HepG2 (cell line): ENCODE measurements around the gene SLC12A5. TPM values are rescaled to one million over a fixed set of nuclear protein-coding genes. Genes with fewer than 3 reads are reported as not detected.

Experiments
- ARHGAP35 ChIP-seq: sonication (generic); formaldehyde crosslinking; IDR thresholded peaks from 2 replicates; pipeline ENCODE4 v1.9.0; 2022; ENCODE audit warnings: mild to moderate bottlenecking, inconsistent platforms, moderate library complexity, missing genetic modification reagents, borderline replicate concordance
- BATF2 ChIP-seq: sonication (generic); formaldehyde crosslinking; IDR thresholded peaks from 2 replicates; pipeline ENCODE4 v1.8.0; 2022; ENCODE audit warnings: mild to moderate bottlenecking, missing genetic modification reagents, moderate library complexity
- GZF1 ChIP-seq: sonication (generic); formaldehyde crosslinking; IDR thresholded peaks from 2 replicates; pipeline ENCODE4 v1.5.1; 2020; ENCODE audit warnings: mild to moderate bottlenecking, missing genetic modification reagents
- NCOA1 ChIP-seq: sonication (generic); formaldehyde crosslinking; IDR thresholded peaks from 2 replicates; pipeline ENCODE4 v1.9.0; 2021; ENCODE audit warnings: missing genetic modification reagents
- NFYB ChIP-seq: sonication (generic); formaldehyde crosslinking; IDR thresholded peaks from 2 replicates; pipeline ENCODE4 v1.4.0; 2020; ENCODE audit warnings: missing genetic modification reagents
- PTBP1 ChIP-seq: fragments of 200-400 bp; formaldehyde crosslinking; IDR thresholded peaks from 2 replicates; pipeline ENCODE4 v1.6.1; 2018; ENCODE audit warnings: low read length, low read depth; ENCODE audit not compliant: poor library complexity, severe bottlenecking
- ZFAT ChIP-seq: sonication (generic); formaldehyde crosslinking; conservative IDR thresholded peaks from 2 replicates; pipeline ENCODE4 v1.8.1; 2023; ENCODE audit warnings: missing genetic modification reagents, inconsistent platforms
- ZFY ChIP-seq: sonication (generic); formaldehyde crosslinking; IDR thresholded peaks from 2 replicates; pipeline ENCODE4 v1.4.0; 2020; ENCODE audit warnings: missing genetic modification reagents
- ZNF260 ChIP-seq: sonication (generic); formaldehyde crosslinking; IDR thresholded peaks from 2 replicates; pipeline ENCODE4 v1.4.0; 2020; ENCODE audit warnings: missing genetic modification reagents, low read depth, mild to moderate bottlenecking, borderline replicate concordance
- ZNF280B ChIP-seq: sonication (generic); formaldehyde crosslinking; IDR thresholded peaks from 2 replicates; pipeline ENCODE4 v1.5.0; 2020; ENCODE audit warnings: missing genetic modification reagents, mild to moderate bottlenecking, borderline replicate concordance
- ZNF296 ChIP-seq: sonication (generic); formaldehyde crosslinking; conservative IDR thresholded peaks from 2 replicates; pipeline ENCODE4 v1.5.0; 2020; ENCODE audit warnings: mild to moderate bottlenecking, missing genetic modification reagents
- ZNF34 ChIP-seq: sonication (generic); formaldehyde crosslinking; IDR thresholded peaks from 2 replicates; pipeline ENCODE4 v1.4.0; 2020; ENCODE audit warnings: mild to moderate bottlenecking, missing genetic modification reagents, borderline replicate concordance
- ZNF569 ChIP-seq: sonication (generic); formaldehyde crosslinking; IDR thresholded peaks from 2 replicates; pipeline ENCODE4 v1.5.0; 2020; ENCODE audit warnings: mild to moderate bottlenecking, missing genetic modification reagents, moderate library complexity, borderline replicate concordance
- ZNF687 ChIP-seq: sonication (generic); formaldehyde crosslinking; IDR thresholded peaks from 2 replicates; pipeline ENCODE4 v1.5.1; 2020; ENCODE audit warnings: mild to moderate bottlenecking, missing genetic modification reagents, moderate library complexity
- polyA plus RNA-seq, 8 experiments: library from polyadenylated mRNA; depleted of rRNA in 3 of 8; stranded (reverse) in 7 of 8; unstranded in 1 of 8; fragments of >200 nt; fragmentation: Illumina TruSeq in 4 of 8; extraction: Trizol in 4 of 8; gene quantifications; 2 replicates each; pipeline versions ENCODE4 v1.2.1 to v1.2.3, GENCODE V29; 2011 to 2016; ENCODE audit warnings: low read depth in 4 of 8, missing spikeins in 1 of 8, mixed read lengths in 1 of 8; ENCODE audit not compliant: insufficient read depth in 1 of 8
- total RNA-seq, 5 experiments: library from RNA; depleted of rRNA; stranded (reverse); fragments of >200 nt; fragmentation: Illumina TruSeq; extraction: Trizol; gene quantifications; 2 replicates each; pipeline ENCODE4 v1.2.3, GENCODE V29; 2016; ENCODE audit warnings: low read depth in 1 of 5
- TF ChIP-seq, protein P1 (sequence below): sonication (generic); formaldehyde crosslinking; conservative IDR thresholded peaks from 2 replicates; pipeline ENCODE4 v1.4.0; 2020; ENCODE audit warnings: missing genetic modification reagents
- TF ChIP-seq, protein P2 (sequence below): sonication (generic); formaldehyde crosslinking; IDR thresholded peaks from 2 replicates; pipeline ENCODE4 v1.5.0; 2020; ENCODE audit warnings: missing genetic modification reagents
- TF ChIP-seq, protein P3 (sequence below): sonication (generic); formaldehyde crosslinking; IDR thresholded peaks from 2 replicates; pipeline ENCODE4 v1.5.1; 2020; ENCODE audit warnings: missing genetic modification reagents, mild to moderate bottlenecking, borderline replicate concordance

The SLC12A5 gene
- total and polyA plus RNA-seq, 2 of the 13 experiments (the other 11 are each of a cell fraction or from before 2014, with no cell fraction given) = 4.3 to 5.4 TPM

DNA sequence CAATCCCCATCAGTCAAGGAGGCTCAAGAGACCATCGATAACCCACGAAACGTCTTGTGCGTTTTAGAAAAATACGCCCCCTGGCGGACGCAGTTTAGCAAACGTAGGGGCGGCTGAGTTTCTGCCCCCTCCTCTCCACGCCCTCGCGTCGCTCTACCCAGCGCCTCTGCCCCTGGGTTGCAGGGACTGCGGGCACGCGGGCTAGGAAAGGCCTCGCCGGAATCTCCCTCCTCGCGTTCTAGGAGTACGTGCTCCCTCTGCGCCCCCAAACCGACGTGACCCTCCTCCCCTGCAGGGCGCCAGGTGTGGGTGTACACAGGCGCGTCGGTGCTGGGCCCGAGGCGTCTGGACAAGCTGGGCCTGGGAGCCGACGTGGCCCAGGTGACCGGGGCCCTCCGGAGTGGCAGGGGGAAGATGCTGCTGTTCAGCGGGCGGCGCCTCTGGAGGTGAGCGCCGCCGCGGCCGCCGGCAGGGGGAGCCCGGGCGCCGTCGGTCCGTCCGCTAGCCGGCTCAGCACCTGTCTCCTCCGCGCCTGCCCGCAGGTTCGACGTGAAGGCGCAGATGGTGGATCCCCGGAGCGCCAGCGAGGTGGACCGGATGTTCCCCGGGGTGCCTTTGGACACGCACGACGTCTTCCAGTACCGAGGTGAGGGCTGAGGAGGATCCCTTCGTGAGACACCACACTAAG, 15.0 kb upstream of the SLC12A5 start (continued):
- TF ChIP-seq ZNF569 (CRISPR knock-in tag) (no peak), ZNF687 (CRISPR knock-in tag) (peak; percentile 87), BATF2 (CRISPR knock-in tag) (no peak), NCOA1 (CRISPR knock-in tag) (peak; percentile 74), ZFY (CRISPR knock-in tag) (peak; percentile 53), ARHGAP35 (peak; percentile 84; the same call in 1 of the 2 replicates), ZFAT (CRISPR knock-in tag) (no peak), GZF1 (CRISPR knock-in tag) (no peak), NFYB (CRISPR knock-in tag) (no peak), ZNF280B (CRISPR knock-in tag) (0 out of 2 replicates have a peak, but pooled peaks have one; percentile 28), PTBP1 (no peak), ZNF34 (CRISPR knock-in tag) (peak; percentile 90; the same call in 1 of the 2 replicates), ZNF296 (CRISPR knock-in tag) (no peak), ZNF260 (CRISPR knock-in tag) (no peak)
- TF ChIP-seq, protein P1, sequence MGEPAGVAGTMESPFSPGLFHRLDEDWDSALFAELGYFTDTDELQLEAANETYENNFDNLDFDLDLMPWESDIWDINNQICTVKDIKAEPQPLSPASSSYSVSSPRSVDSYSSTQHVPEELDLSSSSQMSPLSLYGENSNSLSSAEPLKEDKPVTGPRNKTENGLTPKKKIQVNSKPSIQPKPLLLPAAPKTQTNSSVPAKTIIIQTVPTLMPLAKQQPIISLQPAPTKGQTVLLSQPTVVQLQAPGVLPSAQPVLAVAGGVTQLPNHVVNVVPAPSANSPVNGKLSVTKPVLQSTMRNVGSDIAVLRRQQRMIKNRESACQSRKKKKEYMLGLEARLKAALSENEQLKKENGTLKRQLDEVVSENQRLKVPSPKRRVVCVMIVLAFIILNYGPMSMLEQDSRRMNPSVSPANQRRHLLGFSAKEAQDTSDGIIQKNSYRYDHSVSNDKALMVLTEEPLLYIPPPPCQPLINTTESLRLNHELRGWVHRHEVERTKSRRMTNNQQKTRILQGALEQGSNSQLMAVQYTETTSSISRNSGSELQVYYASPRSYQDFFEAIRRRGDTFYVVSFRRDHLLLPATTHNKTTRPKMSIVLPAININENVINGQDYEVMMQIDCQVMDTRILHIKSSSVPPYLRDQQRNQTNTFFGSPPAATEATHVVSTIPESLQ (CRISPR knock-in tag) = no peak
- TF ChIP-seq, protein P2, sequence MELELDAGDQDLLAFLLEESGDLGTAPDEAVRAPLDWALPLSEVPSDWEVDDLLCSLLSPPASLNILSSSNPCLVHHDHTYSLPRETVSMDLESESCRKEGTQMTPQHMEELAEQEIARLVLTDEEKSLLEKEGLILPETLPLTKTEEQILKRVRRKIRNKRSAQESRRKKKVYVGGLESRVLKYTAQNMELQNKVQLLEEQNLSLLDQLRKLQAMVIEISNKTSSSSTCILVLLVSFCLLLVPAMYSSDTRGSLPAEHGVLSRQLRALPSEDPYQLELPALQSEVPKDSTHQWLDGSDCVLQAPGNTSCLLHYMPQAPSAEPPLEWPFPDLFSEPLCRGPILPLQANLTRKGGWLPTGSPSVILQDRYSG (CRISPR knock-in tag) = peak; percentile 78; the same call in 1 of the 2 replicates
- TF ChIP-seq, protein P3, sequence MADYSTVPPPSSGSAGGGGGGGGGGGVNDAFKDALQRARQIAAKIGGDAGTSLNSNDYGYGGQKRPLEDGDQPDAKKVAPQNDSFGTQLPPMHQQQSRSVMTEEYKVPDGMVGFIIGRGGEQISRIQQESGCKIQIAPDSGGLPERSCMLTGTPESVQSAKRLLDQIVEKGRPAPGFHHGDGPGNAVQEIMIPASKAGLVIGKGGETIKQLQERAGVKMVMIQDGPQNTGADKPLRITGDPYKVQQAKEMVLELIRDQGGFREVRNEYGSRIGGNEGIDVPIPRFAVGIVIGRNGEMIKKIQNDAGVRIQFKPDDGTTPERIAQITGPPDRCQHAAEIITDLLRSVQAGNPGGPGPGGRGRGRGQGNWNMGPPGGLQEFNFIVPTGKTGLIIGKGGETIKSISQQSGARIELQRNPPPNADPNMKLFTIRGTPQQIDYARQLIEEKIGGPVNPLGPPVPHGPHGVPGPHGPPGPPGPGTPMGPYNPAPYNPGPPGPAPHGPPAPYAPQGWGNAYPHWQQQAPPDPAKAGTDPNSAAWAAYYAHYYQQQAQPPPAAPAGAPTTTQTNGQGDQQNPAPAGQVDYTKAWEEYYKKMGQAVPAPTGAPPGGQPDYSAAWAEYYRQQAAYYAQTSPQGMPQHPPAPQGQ = no peak
